ENCODE measurements around the gene NLK. TPM values are rescaled to one million over a fixed set of nuclear protein-coding genes. Genes with fewer than 3 reads are reported as not detected.

NLK gene
- total RNA-seq, 6 donors from 2014 or later = 16.1 to 34.5 (median 19.9) TPM

DNA sequence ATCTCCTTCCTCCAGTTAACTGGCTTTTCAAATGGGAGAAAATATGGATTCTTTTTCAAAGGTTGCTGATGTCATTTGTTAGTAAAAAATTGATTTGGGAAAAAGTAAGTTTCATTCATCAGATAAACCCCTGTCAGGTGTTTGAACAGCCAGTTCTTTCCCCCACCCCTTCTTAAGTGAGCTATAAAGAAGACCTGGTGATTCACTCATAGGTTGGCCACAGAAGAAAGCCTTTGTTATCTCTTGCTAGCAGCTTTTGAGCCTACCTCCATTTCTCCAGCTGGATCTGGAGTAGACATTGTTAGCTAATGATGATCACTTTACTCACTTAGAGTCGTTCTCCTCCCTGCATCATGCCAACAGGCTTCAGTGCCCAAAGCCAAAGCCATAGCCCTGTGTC, 63.0 kb downstream of the NLK start:
- ATAC-seq (ENCODE audit: low FRiP score in 2 of 2) (no peak), DNase-seq (no peak)
- Histone ChIP-seq H3K27ac (no peak overlapping the region), H3K9me3 (no peaks in the 10 kb centered on the region), H3K4me3 (no peak overlapping the region), H3K36me3 (no peaks in the 10 kb centered on the region), H3K4me1 (no peaks in the 10 kb centered on the region), H3K27me3 (no peaks in the 10 kb centered on the region)
- TF ChIP-seq, protein P1, sequence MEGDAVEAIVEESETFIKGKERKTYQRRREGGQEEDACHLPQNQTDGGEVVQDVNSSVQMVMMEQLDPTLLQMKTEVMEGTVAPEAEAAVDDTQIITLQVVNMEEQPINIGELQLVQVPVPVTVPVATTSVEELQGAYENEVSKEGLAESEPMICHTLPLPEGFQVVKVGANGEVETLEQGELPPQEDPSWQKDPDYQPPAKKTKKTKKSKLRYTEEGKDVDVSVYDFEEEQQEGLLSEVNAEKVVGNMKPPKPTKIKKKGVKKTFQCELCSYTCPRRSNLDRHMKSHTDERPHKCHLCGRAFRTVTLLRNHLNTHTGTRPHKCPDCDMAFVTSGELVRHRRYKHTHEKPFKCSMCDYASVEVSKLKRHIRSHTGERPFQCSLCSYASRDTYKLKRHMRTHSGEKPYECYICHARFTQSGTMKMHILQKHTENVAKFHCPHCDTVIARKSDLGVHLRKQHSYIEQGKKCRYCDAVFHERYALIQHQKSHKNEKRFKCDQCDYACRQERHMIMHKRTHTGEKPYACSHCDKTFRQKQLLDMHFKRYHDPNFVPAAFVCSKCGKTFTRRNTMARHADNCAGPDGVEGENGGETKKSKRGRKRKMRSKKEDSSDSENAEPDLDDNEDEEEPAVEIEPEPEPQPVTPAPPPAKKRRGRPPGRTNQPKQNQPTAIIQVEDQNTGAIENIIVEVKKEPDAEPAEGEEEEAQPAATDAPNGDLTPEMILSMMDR (IDR thresholded peaks at IDR 0.05) = no peak
- TF ChIP-seq POLR2AphosphoS5 (IDR thresholded peaks at IDR 0.05) = no peak
- no peak for TF ChIP-seq EP300 (IDR thresholded peaks at IDR 0.05)
- TF ChIP-seq POLR2A (IDR thresholded peaks at IDR 0.05) = no peak
- WGBS, 2 donors = 69 to 90% methylated on average over 1 of the region's 1 CpG

DNA sequence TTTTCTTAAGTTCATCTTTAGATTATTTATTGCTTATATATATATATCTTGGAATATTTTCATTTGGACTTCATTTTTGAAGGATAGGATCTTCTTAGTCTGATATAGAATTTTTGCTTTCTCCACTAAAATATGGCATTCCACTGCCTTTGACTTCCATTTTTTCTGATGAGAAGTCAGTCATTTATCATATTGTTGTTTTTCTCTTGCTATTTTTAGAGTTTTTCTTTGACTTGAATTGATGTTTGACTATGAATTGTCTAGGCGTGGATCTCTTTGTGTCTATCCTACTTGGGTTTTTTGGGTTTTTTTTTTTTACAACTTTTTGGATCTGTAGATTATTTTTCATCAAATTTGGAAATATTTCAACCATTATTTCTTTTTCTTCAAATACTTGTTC, 67.7 kb downstream of the NLK start:
- TF ChIP-seq EP300 (IDR thresholded peaks at IDR 0.05) (no peak), POLR2A (IDR thresholded peaks at IDR 0.05) (no peak), POLR2AphosphoS5 (IDR thresholded peaks at IDR 0.05) (no peak)
- TF ChIP-seq, protein P1 (IDR thresholded peaks at IDR 0.05) = no peak
- H3K27ac ChIP-seq = no peak overlapping the region
- peaks cover 10 to 20% (median 18%) of the 10 kb centered on the region in 4 donors for H3K4me1 ChIP-seq
- H3K9me3 ChIP-seq = no peaks in the 10 kb centered on the region
- no peaks in the 10 kb centered on the region for H3K36me3 ChIP-seq
- no peak for DNase-seq
- H3K4me3 ChIP-seq = no peak overlapping the region
- no peaks in the 10 kb centered on the region for H3K27me3 ChIP-seq
- ATAC-seq (ENCODE audit: low FRiP score in 2 of 2) = no peak
- WGBS, 2 donors = 95 to 100% methylated on average over 1 of the region's 1 CpG

DNA sequence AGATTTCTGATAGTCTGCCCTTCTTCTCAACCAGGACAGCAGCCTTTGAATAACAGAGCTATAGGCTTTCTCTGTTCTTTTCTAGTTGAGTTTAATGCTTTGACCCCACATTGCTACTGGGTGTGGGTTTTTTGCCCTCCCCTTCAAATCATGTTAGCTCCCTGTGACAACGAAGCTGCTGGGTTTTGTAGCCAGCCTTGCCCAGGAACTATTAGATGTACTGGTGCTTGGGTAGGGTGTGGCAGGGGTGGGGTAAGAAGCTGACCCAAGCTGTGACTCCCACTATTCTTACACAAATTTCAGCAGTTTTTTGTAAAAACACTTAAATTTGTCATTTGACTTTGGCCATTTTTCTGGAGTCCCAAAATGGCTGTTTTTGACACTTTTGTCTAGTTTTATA, 69.7 kb downstream of the NLK start:
- no peaks in the 10 kb centered on the region for H3K36me3 ChIP-seq
- H3K4me3 ChIP-seq = no peak overlapping the region
- H3K9me3 ChIP-seq = no peaks in the 10 kb centered on the region
- DNase-seq (no peak), ATAC-seq (ENCODE audit: low FRiP score in 2 of 2) (no peak)
- H3K27ac ChIP-seq = peak overlapping the region in 2 of 4 donors; percentile 63 to 67
- H3K4me1 ChIP-seq = peaks cover 10 to 24% (median 18%) of the 10 kb centered on the region in 4 donors
- no peaks in the 10 kb centered on the region for H3K27me3 ChIP-seq
- no peak for TF ChIP-seq POLR2A (IDR thresholded peaks at IDR 0.05)
- TF ChIP-seq POLR2AphosphoS5 (IDR thresholded peaks at IDR 0.05) = no peak
- TF ChIP-seq, protein P1 (IDR thresholded peaks at IDR 0.05) = no peak
- no peak for TF ChIP-seq EP300 (IDR thresholded peaks at IDR 0.05)
- 24 to 33% methylated on average over 1 of the region's 1 CpG for WGBS, 2 donors

DNA sequence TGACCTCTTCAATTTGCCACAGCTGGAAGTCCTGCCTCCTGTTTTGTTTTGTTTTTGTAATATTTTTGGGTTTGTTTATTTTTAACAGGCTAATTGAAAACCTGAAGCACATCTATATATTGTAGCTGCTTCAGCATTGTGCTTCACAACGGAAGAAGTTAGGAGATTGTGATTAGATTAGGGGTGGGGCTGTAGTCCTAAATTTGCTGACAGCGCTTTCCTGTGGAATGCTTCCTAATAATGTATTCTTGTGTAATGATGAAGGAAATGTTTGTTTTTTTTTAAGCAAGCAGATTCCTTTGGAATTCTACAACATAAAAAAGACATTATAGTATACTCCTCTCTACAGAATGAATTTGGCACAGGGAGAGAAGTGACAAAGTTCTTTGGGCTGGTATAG, 70.1 kb downstream of the NLK start:
- no peak for TF ChIP-seq EP300 (IDR thresholded peaks at IDR 0.05)
- TF ChIP-seq POLR2A (IDR thresholded peaks at IDR 0.05) = no peak
- TF ChIP-seq, protein P1 (IDR thresholded peaks at IDR 0.05) = no peak
- no peak for TF ChIP-seq POLR2AphosphoS5 (IDR thresholded peaks at IDR 0.05)
- H3K27ac ChIP-seq = peak overlapping the region in 2 of 4 donors; percentile 63 to 67
- H3K4me3 ChIP-seq = no peak overlapping the region
- no peaks in the 10 kb centered on the region for H3K27me3 ChIP-seq
- H3K36me3 ChIP-seq = no peaks in the 10 kb centered on the region
- no peaks in the 10 kb centered on the region for H3K9me3 ChIP-seq
- ATAC-seq (ENCODE audit: low FRiP score in 2 of 2) (peak in 1 of 2 donors; percentile 68), DNase-seq (no peak)
- H3K4me1 ChIP-seq = peaks cover 10 to 24% (median 18%) of the 10 kb centered on the region in 4 donors
- WGBS, 2 donors = 37 to 51% methylated on average over 2 of the region's 2 CpGs

DNA sequence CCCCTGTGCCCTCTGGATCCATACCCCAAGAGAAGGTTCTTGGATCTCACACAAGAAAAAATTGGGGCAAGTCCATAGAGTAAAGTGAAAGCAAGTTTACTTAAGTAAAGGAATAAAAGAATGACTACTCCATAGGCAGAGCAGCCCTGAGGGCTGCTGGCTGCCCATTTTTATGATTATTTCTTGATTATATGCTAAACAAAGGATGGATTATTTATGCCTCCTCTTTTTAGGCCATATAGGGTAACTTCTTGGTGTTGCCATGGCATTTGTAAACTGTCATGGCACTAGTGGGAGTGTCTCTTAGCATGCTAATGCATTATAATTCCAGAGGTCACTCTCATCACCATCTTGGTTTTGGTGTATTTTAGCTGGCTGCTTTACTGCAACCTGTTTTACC, 70.8 kb downstream of the NLK start:
- Histone ChIP-seq H3K36me3 (no peaks in the 10 kb centered on the region), H3K27ac (peak overlapping the region in 2 of 4 donors; percentile 63 to 67), H3K27me3 (no peaks in the 10 kb centered on the region), H3K4me1 (peaks cover 10 to 24% (median 19%) of the 10 kb centered on the region in 4 donors), H3K4me3 (no peak overlapping the region), H3K9me3 (no peaks in the 10 kb centered on the region)
- DNase-seq (no peak), ATAC-seq (ENCODE audit: low FRiP score in 2 of 2) (no peak)
- TF ChIP-seq, protein P1 (IDR thresholded peaks at IDR 0.05) = no peak
- TF ChIP-seq EP300 (IDR thresholded peaks at IDR 0.05) (no peak), POLR2A (IDR thresholded peaks at IDR 0.05) (no peak), POLR2AphosphoS5 (IDR thresholded peaks at IDR 0.05) (no peak)

Measured in upper lobe of left lung (tissue), 6 donors.